Measurements from ENCODE around the gene MTMR3.
A peak's percentile ranks its signal among the peaks of the same experiment; 100 is the strongest.

MTMR3 gene

DNA sequence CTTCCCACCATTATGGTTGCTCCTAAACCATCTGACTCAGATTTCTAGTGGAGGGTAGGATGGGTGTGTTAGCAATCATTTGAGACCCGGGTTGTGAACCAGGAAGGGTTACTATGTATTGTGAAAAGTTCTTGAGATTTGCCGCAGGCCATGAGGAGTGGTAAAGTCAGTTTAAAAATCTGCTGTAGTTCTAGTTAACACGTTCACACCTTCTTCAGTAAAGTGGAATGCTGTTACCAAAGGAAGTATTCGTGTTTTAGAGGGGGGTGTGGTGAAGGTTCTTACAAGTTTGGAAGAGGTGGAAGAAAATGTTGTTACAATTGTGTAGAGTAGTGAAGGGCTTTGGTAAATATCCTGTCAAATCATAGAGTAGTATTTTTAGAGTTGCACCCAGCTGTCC is 2.6 kb downstream of the MTMR3 start:
- H3K27me3 ChIP-seq (ENCODE audit: control insufficient read depth, insufficient read depth, low read length, poor library complexity, severe bottlenecking): no peaks in the 10 kb centered on the region
- H3K4me1 ChIP-seq (ENCODE audit: control insufficient read depth, insufficient read depth, low read length): peaks cover 7% of the 10 kb centered on the region
- no peaks in the 10 kb centered on the region for H3K9me3 ChIP-seq (ENCODE audit: control insufficient read depth, low read length)
- no peak overlapping the region for H3K27ac ChIP-seq (ENCODE audit: insufficient read depth, low read depth, low read length, poor library complexity, severe bottlenecking)
- no peak overlapping the region for H3K4me3 ChIP-seq (ENCODE audit: insufficient read depth, low read depth, low read length)
- WGBS, 2 experiments: 75% methylated on average over 4 of the region's 4 CpGs
- no peaks in the 10 kb centered on the region for H3K36me3 ChIP-seq (ENCODE audit: control insufficient read depth, insufficient read depth, low read length)

DNA sequence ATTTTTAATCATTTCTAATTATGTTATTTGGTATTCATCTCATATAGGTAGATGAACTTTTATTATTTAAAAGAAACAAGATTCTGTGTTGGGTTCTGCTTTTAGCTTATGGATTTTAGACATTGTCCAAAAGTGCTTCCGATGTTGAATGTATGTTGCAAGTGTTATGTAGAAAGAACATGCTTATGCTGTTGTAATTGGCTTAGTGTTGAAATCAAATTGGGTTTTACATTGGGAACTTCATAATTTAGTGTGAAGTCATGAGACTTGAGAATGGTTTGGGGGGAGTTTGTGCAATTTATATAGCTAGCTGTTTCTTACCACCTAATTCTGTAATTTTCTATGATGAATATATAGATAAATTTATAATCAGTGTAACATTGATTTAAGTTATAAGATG is 3.6 kb downstream of the MTMR3 start:
- Histone ChIP-seq H3K27me3 (ENCODE audit: control insufficient read depth, insufficient read depth, low read length, poor library complexity, severe bottlenecking) (no peaks in the 10 kb centered on the region), H3K27ac (ENCODE audit: insufficient read depth, low read depth, low read length, poor library complexity, severe bottlenecking) (no peak overlapping the region), H3K36me3 (ENCODE audit: control insufficient read depth, insufficient read depth, low read length) (no peaks in the 10 kb centered on the region), H3K4me1 (ENCODE audit: control insufficient read depth, insufficient read depth, low read length) (peaks cover 7% of the 10 kb centered on the region), H3K9me3 (ENCODE audit: control insufficient read depth, low read length) (no peaks in the 10 kb centered on the region), H3K4me3 (ENCODE audit: insufficient read depth, low read depth, low read length) (no peak overlapping the region)
- 93 to 94% methylated on average over 1 of the region's 1 CpG for WGBS, 2 experiments

DNA sequence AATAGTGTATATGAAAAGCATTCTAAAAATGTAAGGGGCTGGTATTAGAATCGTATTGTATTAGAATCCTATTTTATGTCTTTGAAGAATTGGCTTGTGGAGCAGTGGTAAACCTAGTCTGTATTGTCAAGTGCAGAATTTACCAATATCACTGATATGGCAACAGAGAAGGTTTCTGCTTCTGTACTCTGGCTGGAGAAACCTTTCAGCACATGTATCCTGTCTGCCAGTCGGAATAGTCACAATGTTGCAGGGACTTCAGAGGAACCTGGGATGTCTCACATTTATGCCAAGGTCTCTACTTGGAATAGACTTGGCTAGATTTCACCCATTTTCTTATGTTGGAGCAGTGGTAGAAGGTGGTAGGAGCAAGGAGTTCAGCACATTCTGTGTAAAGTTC is 4.4 kb downstream of the MTMR3 start:
- H3K4me3 ChIP-seq (ENCODE audit: insufficient read depth, low read depth, low read length): no peak overlapping the region
- peaks cover 7% of the 10 kb centered on the region for H3K4me1 ChIP-seq (ENCODE audit: control insufficient read depth, insufficient read depth, low read length)
- no peak overlapping the region for H3K27ac ChIP-seq (ENCODE audit: insufficient read depth, low read depth, low read length, poor library complexity, severe bottlenecking)
- H3K27me3 ChIP-seq (ENCODE audit: control insufficient read depth, insufficient read depth, low read length, poor library complexity, severe bottlenecking): no peaks in the 10 kb centered on the region
- no peaks in the 10 kb centered on the region for H3K36me3 ChIP-seq (ENCODE audit: control insufficient read depth, insufficient read depth, low read length)
- H3K9me3 ChIP-seq (ENCODE audit: control insufficient read depth, low read length): no peaks in the 10 kb centered on the region
- WGBS, 2 experiments: 90 to 94% methylated on average over 2 of the region's 2 CpGs

DNA sequence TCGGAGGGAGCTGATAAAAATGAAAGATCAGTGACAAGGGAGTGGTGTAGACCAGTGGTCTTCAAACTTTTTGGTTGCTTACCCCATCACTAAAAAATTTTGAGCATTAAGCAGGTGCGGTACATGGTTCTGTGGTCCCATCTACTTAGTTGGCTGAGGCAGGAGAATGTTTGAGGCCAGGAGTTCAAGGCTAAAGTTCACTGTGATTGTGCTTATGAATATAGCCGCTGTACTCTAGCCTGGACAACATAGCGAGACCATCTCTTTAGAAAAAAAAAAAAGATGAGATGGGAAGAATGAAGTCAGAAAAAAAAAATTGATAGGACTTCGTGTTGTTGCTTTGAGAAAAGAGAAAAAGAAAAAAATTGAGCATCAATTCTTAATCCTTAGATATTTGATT is 7.8 kb downstream of the MTMR3 start:
- H3K9me3 ChIP-seq (ENCODE audit: control insufficient read depth, low read length): no peaks in the 10 kb centered on the region
- H3K4me3 ChIP-seq (ENCODE audit: insufficient read depth, low read depth, low read length): no peak overlapping the region
- WGBS, 2 experiments: 95 to 97% methylated on average over 4 of the region's 5 CpGs
- H3K27ac ChIP-seq (ENCODE audit: insufficient read depth, low read depth, low read length, poor library complexity, severe bottlenecking): no peak overlapping the region
- no peaks in the 10 kb centered on the region for H3K36me3 ChIP-seq (ENCODE audit: control insufficient read depth, insufficient read depth, low read length)
- peaks cover 4% of the 10 kb centered on the region for H3K4me1 ChIP-seq (ENCODE audit: control insufficient read depth, insufficient read depth, low read length)
- H3K27me3 ChIP-seq (ENCODE audit: control insufficient read depth, insufficient read depth, low read length, poor library complexity, severe bottlenecking): no peaks in the 10 kb centered on the region

DNA sequence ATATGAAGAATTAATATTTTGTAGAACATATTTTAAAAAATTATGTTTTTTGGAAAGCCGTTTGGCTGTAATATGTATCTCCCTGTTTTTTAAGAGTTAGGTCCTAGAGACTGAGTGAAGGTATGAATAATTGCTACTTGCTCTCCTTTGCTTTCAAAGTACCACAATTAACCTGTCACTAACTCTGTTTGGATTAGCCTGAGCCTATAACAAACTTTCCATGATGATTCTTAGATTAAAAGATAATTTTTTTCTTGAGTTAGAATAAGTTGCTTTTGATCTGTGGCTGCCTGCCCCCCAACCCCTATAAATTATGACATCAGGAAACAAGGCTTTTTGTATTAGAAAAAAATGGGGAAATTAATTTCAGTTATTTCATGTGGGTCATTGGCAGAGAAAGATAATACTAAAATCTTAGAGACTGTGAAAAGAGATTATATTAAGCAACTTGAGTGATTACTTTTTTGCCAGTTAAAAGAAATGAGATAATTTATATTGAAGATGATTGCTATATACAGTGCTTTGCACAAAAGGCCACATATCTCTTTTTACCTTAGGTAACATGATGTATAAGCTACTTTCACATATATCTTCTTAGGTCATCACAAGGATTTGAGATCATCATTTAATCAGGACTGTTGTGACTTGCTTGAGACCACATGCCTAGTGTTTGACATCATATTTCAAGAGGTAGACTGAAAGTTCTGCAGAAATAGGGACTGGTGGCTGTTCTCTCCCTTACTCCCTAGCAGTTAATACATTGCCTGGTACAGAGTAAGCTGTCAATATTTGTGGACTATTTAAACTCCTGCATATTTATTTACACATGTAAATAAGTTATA is 9.6 kb downstream of the MTMR3 start:
- H3K4me3 ChIP-seq (ENCODE audit: insufficient read depth, low read depth, low read length): no peak overlapping the region
- H3K27ac ChIP-seq (ENCODE audit: insufficient read depth, low read depth, low read length, poor library complexity, severe bottlenecking): no peak overlapping the region
- no peaks in the 10 kb centered on the region for H3K36me3 ChIP-seq (ENCODE audit: control insufficient read depth, insufficient read depth, low read length)
- no peaks in the 10 kb centered on the region for H3K27me3 ChIP-seq (ENCODE audit: control insufficient read depth, insufficient read depth, low read length, poor library complexity, severe bottlenecking)
- no CpG with 5 or more reads among the region's 1 CpG for WGBS, 2 experiments
- H3K4me1 ChIP-seq (ENCODE audit: control insufficient read depth, insufficient read depth, low read length): no peaks in the 10 kb centered on the region
- no peaks in the 10 kb centered on the region for H3K9me3 ChIP-seq (ENCODE audit: control insufficient read depth, low read length)

DNA sequence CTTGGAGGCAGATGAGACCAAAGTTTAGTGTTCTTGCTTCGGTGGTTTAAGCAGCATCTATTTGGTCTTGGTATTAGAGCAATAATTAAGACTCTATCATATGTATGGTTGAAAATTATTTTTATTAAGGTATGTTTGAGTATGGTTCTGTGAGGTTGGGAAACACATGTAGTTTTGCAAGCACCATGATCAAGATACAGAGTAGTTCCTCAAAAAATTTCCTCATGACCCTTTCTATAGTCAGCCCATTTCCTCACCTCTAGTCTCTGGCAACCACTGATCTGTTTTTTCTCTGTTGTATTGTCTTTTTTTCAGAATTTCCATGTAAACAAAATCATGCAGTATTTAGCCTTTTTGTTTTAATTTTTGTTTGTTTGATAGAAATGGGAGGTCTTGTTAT is 18.4 kb downstream of the MTMR3 start:
- Histone ChIP-seq H3K36me3 (ENCODE audit: control insufficient read depth, insufficient read depth, low read length) (no peaks in the 10 kb centered on the region), H3K4me1 (ENCODE audit: control insufficient read depth, insufficient read depth, low read length) (no peaks in the 10 kb centered on the region), H3K4me3 (ENCODE audit: insufficient read depth, low read depth, low read length) (no peak overlapping the region), H3K9me3 (ENCODE audit: control insufficient read depth, low read length) (no peaks in the 10 kb centered on the region), H3K27me3 (ENCODE audit: control insufficient read depth, insufficient read depth, low read length, poor library complexity, severe bottlenecking) (no peaks in the 10 kb centered on the region), H3K27ac (ENCODE audit: insufficient read depth, low read depth, low read length, poor library complexity, severe bottlenecking) (no peak overlapping the region)
- WGBS, 2 experiments: 100% methylated on average over 1 of the region's 1 CpG

DNA sequence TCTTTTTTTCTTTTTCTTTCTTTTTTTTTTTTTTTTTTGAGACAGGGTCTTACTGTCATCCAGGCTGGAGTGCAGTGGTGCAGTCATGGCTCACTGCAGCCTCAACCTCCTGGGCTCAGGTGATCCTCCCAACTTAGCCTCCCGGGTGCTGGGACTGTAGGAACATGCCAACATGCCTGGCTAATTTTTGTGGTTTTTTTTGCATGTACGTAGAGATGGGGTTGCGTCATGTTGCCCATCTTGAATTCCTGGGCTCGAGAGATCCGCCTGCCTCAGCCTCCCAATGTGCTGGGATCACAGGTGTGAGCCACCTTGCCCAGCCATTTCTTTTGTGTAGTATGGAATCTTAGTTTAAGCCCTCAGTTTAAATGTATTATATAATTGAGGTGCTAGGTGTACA is 20.4 kb downstream of the MTMR3 start:
- WGBS, 2 experiments: 90 to 93% methylated on average over 5 of the region's 5 CpGs
- no peak overlapping the region for H3K4me3 ChIP-seq (ENCODE audit: insufficient read depth, low read depth, low read length)
- no peak overlapping the region for H3K27ac ChIP-seq (ENCODE audit: insufficient read depth, low read depth, low read length, poor library complexity, severe bottlenecking)
- peaks cover 4% of the 10 kb centered on the region for H3K4me1 ChIP-seq (ENCODE audit: control insufficient read depth, insufficient read depth, low read length)
- H3K9me3 ChIP-seq (ENCODE audit: control insufficient read depth, low read length): no peaks in the 10 kb centered on the region
- no peaks in the 10 kb centered on the region for H3K36me3 ChIP-seq (ENCODE audit: control insufficient read depth, insufficient read depth, low read length)
- no peaks in the 10 kb centered on the region for H3K27me3 ChIP-seq (ENCODE audit: control insufficient read depth, insufficient read depth, low read length, poor library complexity, severe bottlenecking)

DNA sequence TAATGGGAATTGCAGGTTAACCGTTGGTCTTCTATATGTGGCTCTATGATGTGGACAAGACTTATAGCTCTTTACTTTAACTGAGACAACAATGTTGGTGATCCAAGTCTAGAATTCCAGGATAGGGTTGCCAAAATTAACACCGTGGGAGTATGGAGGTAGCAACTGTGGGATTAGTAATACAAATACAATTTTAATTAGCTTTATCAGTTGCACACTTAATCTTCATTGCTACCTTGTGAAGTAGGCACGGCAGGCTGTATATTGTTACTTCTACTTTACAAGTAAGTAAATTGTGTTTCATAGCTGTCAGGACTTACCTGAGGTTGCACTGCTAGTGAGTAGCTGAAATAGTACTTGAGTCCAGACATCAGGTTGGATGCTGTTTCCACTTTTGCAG is 21.0 kb downstream of the MTMR3 start:
- Histone ChIP-seq H3K9me3 (ENCODE audit: control insufficient read depth, low read length) (no peaks in the 10 kb centered on the region), H3K27ac (ENCODE audit: insufficient read depth, low read depth, low read length, poor library complexity, severe bottlenecking) (no peak overlapping the region), H3K4me3 (ENCODE audit: insufficient read depth, low read depth, low read length) (no peak overlapping the region), H3K36me3 (ENCODE audit: control insufficient read depth, insufficient read depth, low read length) (no peaks in the 10 kb centered on the region), H3K27me3 (ENCODE audit: control insufficient read depth, insufficient read depth, low read length, poor library complexity, severe bottlenecking) (no peaks in the 10 kb centered on the region), H3K4me1 (ENCODE audit: control insufficient read depth, insufficient read depth, low read length) (peaks cover 4% of the 10 kb centered on the region)
- WGBS, 2 experiments: 96% methylated on average over 2 of the region's 3 CpGs

DNA sequence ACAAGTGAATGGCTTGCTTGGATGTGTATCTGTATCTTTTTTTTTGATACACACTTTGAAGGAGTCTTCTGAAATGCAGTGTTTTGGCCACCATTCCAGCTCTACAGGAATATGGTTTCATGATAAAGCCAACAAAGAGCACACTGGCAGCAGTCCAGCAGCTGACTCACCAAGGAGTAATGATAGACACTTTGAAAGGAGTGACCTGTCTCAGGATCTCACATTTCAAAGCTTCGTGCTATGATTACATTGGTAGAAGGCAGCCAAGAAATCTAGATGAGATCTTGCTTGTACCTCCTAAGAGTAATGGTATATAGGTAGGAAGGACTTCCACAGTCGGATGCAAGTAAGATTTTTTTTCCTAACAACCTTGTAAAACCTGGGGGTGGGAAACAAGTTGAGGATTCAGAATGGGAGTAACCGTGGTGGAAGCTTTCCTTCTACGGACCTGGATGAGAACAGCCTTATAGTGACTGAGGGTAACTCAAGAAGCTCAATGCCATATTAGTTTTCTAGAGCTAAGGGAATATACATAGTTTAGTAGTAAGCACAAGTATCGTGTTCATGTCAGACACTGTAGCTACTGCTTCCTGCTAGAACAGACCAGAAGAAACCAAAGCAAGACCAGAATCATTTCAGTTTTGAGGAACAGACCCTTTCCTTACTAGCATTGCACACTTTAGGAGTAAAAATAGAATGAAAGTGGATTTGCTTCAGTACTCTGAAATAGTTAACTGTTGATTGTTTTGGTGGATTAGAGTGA is 25.0 kb downstream of the MTMR3 start:
- peak overlapping the region; percentile 5 for H3K27ac ChIP-seq (ENCODE audit: insufficient read depth, low read depth, low read length, poor library complexity, severe bottlenecking)
- no peak overlapping the region for H3K4me3 ChIP-seq (ENCODE audit: insufficient read depth, low read depth, low read length)
- 79 to 84% methylated on average over 5 of the region's 5 CpGs for WGBS, 2 experiments

DNA sequence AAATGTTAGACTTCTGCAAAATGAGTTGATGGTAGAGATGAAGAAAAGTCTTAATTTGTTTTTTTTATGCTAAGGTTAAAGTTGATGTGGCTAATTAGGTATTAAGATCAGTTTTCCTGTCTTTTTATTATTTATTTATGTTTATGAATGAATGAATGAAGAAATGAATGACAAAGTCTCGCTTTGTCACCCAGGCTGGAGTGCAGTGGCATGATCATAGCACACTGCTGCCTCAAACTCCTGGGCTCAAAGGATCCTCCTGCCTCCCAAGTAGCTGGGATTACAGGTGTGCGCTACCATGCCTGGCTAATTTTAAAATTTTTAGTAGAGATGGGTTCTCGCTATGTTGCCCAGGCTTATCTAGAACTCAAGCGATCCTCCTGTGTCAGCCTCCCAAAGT is 29.2 kb downstream of the MTMR3 start:
- 93 to 96% methylated on average over 4 of the region's 4 CpGs for WGBS, 2 experiments
- Histone ChIP-seq H3K36me3 (ENCODE audit: control insufficient read depth, insufficient read depth, low read length) (no peaks in the 10 kb centered on the region), H3K4me1 (ENCODE audit: control insufficient read depth, insufficient read depth, low read length) (peaks cover 8% of the 10 kb centered on the region), H3K4me3 (ENCODE audit: insufficient read depth, low read depth, low read length) (no peak overlapping the region), H3K27ac (ENCODE audit: insufficient read depth, low read depth, low read length, poor library complexity, severe bottlenecking) (no peak overlapping the region), H3K27me3 (ENCODE audit: control insufficient read depth, insufficient read depth, low read length, poor library complexity, severe bottlenecking) (no peaks in the 10 kb centered on the region), H3K9me3 (ENCODE audit: control insufficient read depth, low read length) (no peaks in the 10 kb centered on the region)

More for the DNA sequence above, 25.0 kb downstream of the MTMR3 start:
- Histone ChIP-seq H3K36me3 (ENCODE audit: control insufficient read depth, insufficient read depth, low read length) (no peaks in the 10 kb centered on the region), H3K27me3 (ENCODE audit: control insufficient read depth, insufficient read depth, low read length, poor library complexity, severe bottlenecking) (no peaks in the 10 kb centered on the region), H3K4me1 (ENCODE audit: control insufficient read depth, insufficient read depth, low read length) (peaks cover 4% of the 10 kb centered on the region), H3K9me3 (ENCODE audit: control insufficient read depth, low read length) (no peaks in the 10 kb centered on the region)
